K562 (cell line): Measurements from ENCODE around the gene TREH. TPM values are rescaled to one million over a fixed set of nuclear protein-coding genes. Genes with fewer than 3 reads are reported as not detected.
A peak's percentile ranks its signal among the peaks of the same experiment; 100 is the strongest.

Experiments used
- ATAC-seq: fragments of 200-7000 bp; cut with Tn5 transposase; 3 replicates; pipeline ENCODE4 v1.9.1; 2020; ENCODE audit warnings: moderate library complexity
- BruUV-seq: library from RNA; stranded (reverse); fragments of 400-500 nt; replicated peaks from 2 replicates; lab custom pipeline; 2021; lab: Mats Ljungman, UMichigan
- CTCF ChIA-PET: fragments of 300-600 bp; formaldehyde crosslinking; extraction: SDS; loops from one replicate; lab custom pipeline; 2021; ENCODE audit warnings: low intra/inter-chr PET ratio; lab: Yijun Ruan, JAX
- POLR2A ChIA-PET: fragments of 300-600, 350-650 bp; sonication (Branson Sonifier 250); formaldehyde crosslinking; extraction: SDS; loops from one replicate; lab custom pipeline; 2021; ENCODE audit warnings: antibody characterized with exemption, inconsistent platforms; lab: Yijun Ruan, JAX
- DNase-seq, 4 experiments: peaks; one replicate each; pipeline versions ENCODE4 v3.0.0 to v3.0.0-alpha.2; 2011 to 2018; ENCODE audit warnings: low spot score in 3 of 4, mixed read lengths in 3 of 4; ENCODE audit errors: extremely low read depth in 1 of 4
- FAIRE-seq: peaks from 2 replicates; lab custom pipeline; 2011; peaks lifted over from hg19 to GRCh38; lab: Jason Lieb, UNC
- H2AFZ ChIP-seq: 2 replicates; pipeline ENCODE4 v1.6.0; 2011; ENCODE audit warnings: low read depth, low read length, control low read depth, inconsistent platforms
- H3K27ac ChIP-seq: fragments of 200-600 bp; 3 replicates; pipeline ENCODE4 v1.8.0; 2011; ENCODE audit warnings: low read depth, mild to moderate bottlenecking, control low read depth, inconsistent platforms, low read length, moderate library complexity, mixed read lengths; ENCODE audit errors: extremely low read depth
- H3K27me3 ChIP-seq, 2 experiments: fragments of 300-600 bp in 1 of 2; 2 replicates in 1 of 2; 3 replicates in 1 of 2; pipeline versions ENCODE4 v1.6.0 to v1.8.0; 2011; ENCODE audit warnings: inconsistent platforms in 2 of 2, low read length in 2 of 2, mild to moderate bottlenecking in 1 of 2, mixed read lengths in 1 of 2, moderate library complexity in 1 of 2; ENCODE audit not compliant: control insufficient read depth in 2 of 2, insufficient read depth in 2 of 2
- H3K36me3 ChIP-seq: fragments of 300-600 bp; 3 replicates; pipeline ENCODE4 v1.8.0; 2011; ENCODE audit warnings: mild to moderate bottlenecking, low read length, inconsistent platforms; ENCODE audit not compliant: control insufficient read depth, insufficient read depth
- H3K4me1 ChIP-seq, 2 experiments: fragments of 200-600 bp in 1 of 2; replicated peaks in 1 of 2; 2 replicates in 1 of 2; 3 replicates in 1 of 2; pipeline versions ENCODE4 v1.5.1 to v1.8.0; 2011; ENCODE audit warnings: inconsistent platforms in 2 of 2, low read length in 2 of 2, mild to moderate bottlenecking in 1 of 2, mixed read lengths in 1 of 2, moderate library complexity in 1 of 2; ENCODE audit not compliant: control insufficient read depth in 2 of 2, insufficient read depth in 2 of 2
- H3K4me2 ChIP-seq: 2 replicates; pipeline ENCODE4 v1.6.1; 2011; ENCODE audit warnings: low read length, control low read depth, inconsistent platforms, mixed read lengths; ENCODE audit not compliant: insufficient read depth
- H3K4me3 ChIP-seq: fragments of 200-600 bp; sonication (generic), shearing (Covaris generic); 2 replicates; pipeline ENCODE4 v1.5.1; 2016; ENCODE audit warnings: control low read depth, inconsistent platforms
- H3K79me2 ChIP-seq: fragments of 200-600 bp; 3 replicates; pipeline ENCODE4 v1.8.0; 2011; ENCODE audit warnings: low read length, inconsistent platforms; ENCODE audit not compliant: control insufficient read depth, insufficient read depth
- H3K9ac ChIP-seq, 2 experiments: 2 replicates each; pipeline versions ENCODE4 v1.6.0 to v1.6.1; 2011; ENCODE audit warnings: low read depth in 2 of 2, low read length in 2 of 2, control low read depth in 1 of 2, inconsistent platforms in 1 of 2, mild to moderate bottlenecking in 1 of 2, mixed read lengths in 1 of 2; ENCODE audit not compliant: insufficient read depth in 1 of 2
- H3K9me1 ChIP-seq: one replicate; pipeline ENCODE4 v1.6.0; 2011; ENCODE audit warnings: inconsistent platforms, mild to moderate bottlenecking, low read length, moderate library complexity; ENCODE audit not compliant: control insufficient read depth, insufficient read depth
- H3K9me3 ChIP-seq: replicated peaks from 2 replicates; pipeline ENCODE4 v1.5.1; 2011; ENCODE audit warnings: low read depth, low read length, inconsistent platforms; ENCODE audit not compliant: control insufficient read depth, insufficient read depth
- H4K20me1 ChIP-seq: replicated peaks from 2 replicates; pipeline ENCODE4 v1.6.1; 2011; ENCODE audit warnings: low read length, inconsistent platforms, mixed read lengths; ENCODE audit not compliant: control insufficient read depth, insufficient read depth
- CBFA2T2 ChIP-seq: fragments of 450-650 bp; conservative IDR thresholded peaks from 2 replicates; pipeline ENCODE4 v1.6.1; 2017; ENCODE audit warnings: mild to moderate bottlenecking
- DNMT1 ChIP-seq: fragments of 450-650 bp; IDR thresholded peaks from 2 replicates; pipeline ENCODE4 v1.6.1; 2016; ENCODE audit warnings: antibody characterized with exemption, mild to moderate bottlenecking
- ETV6 ChIP-seq, 3 experiments: fragments of 150-350 bp in 1 of 3; sonication (generic) in 1 of 3; formaldehyde crosslinking in 1 of 3; IDR thresholded peaks; 2 replicates each; pipeline versions ENCODE4 v1.6.1 to v1.8.0; 2014 to 2022; ENCODE audit warnings: borderline replicate concordance in 2 of 3, low read depth in 2 of 3, antibody characterized with exemption in 1 of 3, low read length in 1 of 3, mild to moderate bottlenecking in 1 of 3, missing genetic modification reagents in 1 of 3
- HNRNPUL1 ChIP-seq: fragments of 200-400 bp; formaldehyde crosslinking; IDR thresholded peaks from 2 replicates; pipeline ENCODE4 v1.6.1; 2017; ENCODE audit warnings: low read length
- SIX5 ChIP-seq, 2 experiments: IDR thresholded peaks; 2 replicates each; pipeline ENCODE4 v1.6.1; 2011; ENCODE audit warnings: low read length in 2 of 2, borderline replicate concordance in 1 of 2, low read depth in 1 of 2, mild to moderate bottlenecking in 1 of 2, moderate library complexity in 1 of 2; ENCODE audit not compliant: insufficient read depth in 1 of 2
- ZC3H11A ChIP-seq: IDR thresholded peaks from 2 replicates; pipeline ENCODE4 v1.6.1; 2012; ENCODE audit warnings: low read depth, low read length, improper control_type of control experiment
- ZFP36 ChIP-seq: fragments of 150-350 bp; IDR thresholded peaks from 2 replicates; pipeline ENCODE4 v1.6.1; 2018; ENCODE audit warnings: low read length, low read depth; ENCODE audit not compliant: partially characterized antibody
- ZNF24 ChIP-seq: fragments of 450-650 bp; IDR thresholded peaks from 2 replicates; pipeline ENCODE4 v1.6.1; 2016
- WGBS: fragments of 100-300 bp; shearing (Covaris generic); methylation state at CpG from one replicate; pipeline ENCODE4 v1.1.6; 2016; ENCODE audit warnings: low coverage, mixed read lengths; ENCODE audit not compliant: insufficient coverage; ENCODE audit errors: missing lambda C conversion rate; 5-methylcytosine and 5-hydroxymethylcytosine counted together
- in situ Hi-C: fragments of 300-500 bp; cut with MboI; formaldehyde crosslinking; loops from 4 replicates; pipeline ENCODE4 v1.15.0; 2018; ENCODE audit warnings: inconsistent platforms, mixed read lengths
- intact Hi-C: fragments of 100-400 bp; cut with micrococcal nuclease; formaldehyde crosslinking; loops from 2 replicates; pipeline ENCODE4 v1.14.2; 2022
- polyA plus RNA-seq, 8 experiments: library from polyadenylated mRNA; depleted of rRNA in 4 of 8; stranded (reverse) in 5 of 8; unstranded in 3 of 8; fragments of >200 nt; fragmentation: Nextera tagmentation in 2 of 8; fragmentation: Illumina TruSeq in 1 of 8; extraction: Ambion mirVana in 2 of 8; extraction: Trizol in 1 of 8; gene quantifications; 2 replicates each; pipeline versions ENCODE4 v1.2.1 to v1.2.3, GENCODE V29; 2011 to 2014; ENCODE audit warnings: inconsistent platforms in 1 of 8, missing spikeins in 1 of 8
- total RNA-seq, 7 experiments: library from RNA; depleted of rRNA in 6 of 7; stranded (reverse); fragments of >200 nt in 6 of 7; fragmentation: Illumina TruSeq in 2 of 7; extraction: Trizol in 2 of 7; gene quantifications; 2 replicates each; pipeline versions ENCODE4 v1.2.1 to v1.2.3, GENCODE V29; 2011 to 2021; ENCODE audit warnings: low replicate concordance in 1 of 7

The TREH gene
- total and polyA plus RNA-seq, 9 of the 15 experiments (the other 6 are each of a cell fraction or from before 2014, with no cell fraction given), result 0.09 to 0.20 (median 0.11) TPM; not detected in 6

DNA sequence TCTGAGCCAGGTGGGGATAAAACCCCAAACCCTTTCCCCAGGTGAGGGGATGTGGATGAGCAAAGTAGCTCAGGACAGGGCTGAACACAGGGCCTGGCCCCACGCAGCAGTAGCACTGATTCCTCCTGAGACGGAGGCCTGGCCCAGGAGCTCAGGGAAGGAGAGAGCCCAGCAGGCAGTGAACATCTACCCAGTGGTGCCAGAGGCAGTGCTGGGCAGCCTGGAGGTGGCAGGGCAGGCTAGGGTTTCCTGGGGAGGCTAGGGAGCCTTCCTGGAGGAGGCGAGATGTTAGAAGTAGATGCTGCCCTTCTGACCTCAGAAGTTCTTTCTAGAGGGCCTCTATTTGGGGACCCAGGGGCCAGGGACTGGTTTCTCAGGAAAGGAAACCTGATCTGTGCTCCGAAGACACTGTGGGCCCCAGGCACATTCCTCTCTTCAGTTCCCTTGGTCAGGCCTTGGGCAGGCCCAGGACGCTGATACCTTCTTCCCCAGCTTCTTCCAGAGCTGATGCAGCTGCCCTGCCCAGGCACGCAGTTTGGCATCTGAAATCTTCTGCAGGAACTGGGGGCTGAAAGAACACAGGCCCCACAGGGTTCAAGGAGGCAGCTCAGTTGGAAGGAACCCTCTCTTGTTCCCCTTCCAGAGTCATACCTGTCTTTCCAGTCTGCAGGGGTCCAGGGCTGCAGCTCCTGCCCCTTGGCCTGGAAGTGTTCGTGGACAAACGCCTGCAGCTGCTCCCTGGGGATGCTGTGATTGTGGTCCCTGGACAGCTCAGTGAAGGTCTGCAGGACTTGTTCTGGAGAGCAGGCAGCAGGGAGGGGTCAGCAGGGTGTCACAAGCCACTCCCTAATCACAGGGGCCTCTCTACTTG is 16.8 kb downstream of the TREH start:
- WGBS, result 12% methylated on average over 7 of the region's 8 CpGs
- in situ Hi-C loops, result no loop called here
- FAIRE-seq (no peak), DNase-seq (no peak), ATAC-seq (no peak)
- Histone ChIP-seq H3K4me1 (peaks cover 2 to 32% of the 10 kb centered on the region in 2 experiments; a peak in 3 of 5 replicates), H3K79me2 (no peaks in the 10 kb centered on the region), H3K36me3 (no peaks in the 10 kb centered on the region), H2AFZ (no peak overlapping the region), H3K9me1 (peaks cover 9% of the 10 kb centered on the region), H3K4me2 (no peak overlapping the region), H3K27ac (no peak overlapping the region), H4K20me1 (no peaks in the 10 kb centered on the region), H3K9me3 (no peaks in the 10 kb centered on the region), H3K27me3 (no peaks in the 10 kb centered on the region), H3K9ac (no peak overlapping the region; a peak in 1 of 4 replicates), H3K4me3 (no peak overlapping the region)
- BruUV-seq, result no TSS peak
- ChIA-PET CTCF (interaction anchor here (0.6 kb wide), 1 partner anchor 660 kb away, joined by 5 read pairs; no protein-coding TSS in a partner anchor), POLR2A (interaction anchor here (0.6 to 1.0 kb wide), 3 partner anchors 54 to 366 kb away, joined by 3 to 4 read pairs (median 3); no protein-coding TSS in a partner anchor)
- intact Hi-C loops, result no loop called here
- TF ChIP-seq SIX5 (IDR thresholded peaks at IDR 0.05; ENCODE audit: borderline replicate concordance in 1 of 2, insufficient read depth in 1 of 2, low read depth in 1 of 2, low read length in 2 of 2) (no peak), ZC3H11A (no peak), ZNF24 (no peak), HNRNPUL1 (no peak), ETV6 (IDR thresholded peaks at IDR 0.05; ENCODE audit: borderline replicate concordance in 1 of 2, low read depth in 2 of 2, low read length in 1 of 2) (no peak), ETV6 (CRISPR knock-in tag; IDR thresholded peaks at IDR 0.05; ENCODE audit: borderline replicate concordance) (no peak), ZFP36 (peak; percentile 80), CBFA2T2 (no peak), DNMT1 (no peak)
